Caki2 (cell line): ENCODE measurements around the gene ZNF232. TPM values are rescaled to one million over a fixed set of nuclear protein-coding genes. Genes with fewer than 3 reads are reported as not detected.
"Not testable (repeated sequence)": the region's sequence is repeated elsewhere in the genome, so short reads cannot be mapped to it uniquely, and the experiment has no call there.

Experiments
- DNase-seq: peaks from one replicate; pipeline ENCODE4 v3.0.0-alpha.2; 2015; ENCODE audit warnings: low read depth
- in situ Hi-C: cut with HindIII; loops from 2 replicates; pipeline ENCODE4 v1.10.0; 2016; ENCODE audit warnings: low sequenced_read_pairs, low pct_unique_long_range_greater_than_20kb, mixed read lengths
- total RNA-seq: library from RNA; depleted of rRNA; stranded (reverse); fragments of >200 nt; shearing (Covaris generic); gene quantifications from 2 replicates; pipeline ENCODE4 v1.2.3, GENCODE V29; 2014; ENCODE audit warnings: low replicate concordance; rRNA removed

ZNF232 gene
- 18.0 and 18.5 TPM in 2 replicates for total RNA-seq

- in situ Hi-C loops: no loop called here
- peak; percentile 91 for DNase-seq
Observed at GRCh38 chr17:5111402-5112204, at the start of gene ZNF232. TSS of gene ZNF232 (minus strand) at chr17:5111878. CDS start at chr17:5111822, 56 bp downstream.

GRCh38 chr17:5160702-5161101 is 49.0 kb upstream of the ZNF232 start:
- in situ Hi-C loops, DNase-seq: not testable (repeated sequence)

GRCh38 chr17:5146122-5146521 is 34.4 kb upstream of the ZNF232 start:
- in situ Hi-C loops, DNase-seq: not testable (repeated sequence)

- in situ Hi-C loops, DNase-seq: not testable (repeated sequence)
Observed at GRCh38 chr17:5142877-5143276, 31.2 kb upstream of the ZNF232 start.

GRCh38 chr17:5139458-5139732 is 27.7 kb upstream of the ZNF232 start:
- DNase-seq: no peak
- in situ Hi-C loops: no loop called here

GRCh38 chr17:5138616-5139457 is 27.2 kb upstream of the ZNF232 start:
- no peak for DNase-seq
- in situ Hi-C loops: no loop called here

GRCh38 chr17:5138198-5138544 is 26.5 kb upstream of the ZNF232 start:
- DNase-seq, in situ Hi-C loops: not testable (repeated sequence)

GRCh38 chr17:5137511-5138197 is 26.0 kb upstream of the ZNF232 start:
- in situ Hi-C loops, DNase-seq: not testable (repeated sequence)

GRCh38 chr17:5136580-5137412 is 25.1 kb upstream of the ZNF232 start:
- DNase-seq, in situ Hi-C loops: not testable (repeated sequence)

- no peak for DNase-seq
- in situ Hi-C loops: no loop called here
Observed at GRCh38 chr17:5135726-5136579, 24.3 kb upstream of the ZNF232 start.

GRCh38 chr17:5135131-5135712 is 23.5 kb upstream of the ZNF232 start:
- in situ Hi-C loops: not testable (repeated sequence)

GRCh38 chr17:5134571-5134970 is 22.9 kb upstream of the ZNF232 start:
- DNase-seq, in situ Hi-C loops: not testable (repeated sequence)

More at GRCh38 chr17:5135131-5135712, 23.5 kb upstream of the ZNF232 start:
- not testable (repeated sequence) for DNase-seq

GRCh38 chr17:5133961-5134360 is 22.3 kb upstream of the ZNF232 start:
- in situ Hi-C loops, DNase-seq: not testable (repeated sequence)

GRCh38 chr17:5133311-5133710 is 21.6 kb upstream of the ZNF232 start:
- in situ Hi-C loops: no loop called here
- DNase-seq: no peak

- in situ Hi-C loops, DNase-seq: not testable (repeated sequence)
Observed at GRCh38 chr17:5132503-5133225, 21.0 kb upstream of the ZNF232 start.
